Heart left ventricle (tissue), 16 donors: ENCODE measurements around the gene GAPVD1. TPM values are rescaled to one million over a fixed set of nuclear protein-coding genes. Genes with fewer than 3 reads are reported as not detected.
A peak's percentile ranks its signal among the peaks of the same experiment; 100 is the strongest.

Experiments used
- ATAC-seq, 4 donors: fragments of 200-7000 bp; cut with Tn5 transposase; one replicate each; pipeline ENCODE4 v1.9.1; 2020 to 2022; ENCODE audit warnings: moderate library complexity in 4 of 4, mild to moderate bottlenecking in 3 of 4, moderate number of reproducible peaks in 1 of 4
- DNase-seq, 5 donors: peaks; one replicate each; pipeline ENCODE4 v3.0.0-alpha.2; 2020
- H3K27ac ChIP-seq, 12 donors: fragments of 200-600 bp; sonication (generic) in 4 of 12; one replicate each; pipeline versions ENCODE4 v1.5.0 to v1.8.0; 2016 to 2022; ENCODE audit warnings: mild to moderate bottlenecking in 2 of 12
- H3K27me3 ChIP-seq, 9 donors: fragments of 200-600 bp; sonication (generic) in 2 of 9; one replicate each; pipeline versions ENCODE4 v1.5.1 to v1.8.0; 2016 to 2022; ENCODE audit warnings: mild to moderate bottlenecking in 3 of 9
- H3K36me3 ChIP-seq, 9 donors: fragments of 200-600 bp; sonication (generic) in 2 of 9; one replicate each; pipeline versions ENCODE4 v1.5.0 to v1.8.0; 2018 to 2022; ENCODE audit warnings: mild to moderate bottlenecking in 2 of 9
- H3K4me1 ChIP-seq, 12 donors: fragments of 200-600 bp; sonication (generic) in 4 of 12; one replicate each; pipeline versions ENCODE4 v1.5.0 to v1.8.0; 2016 to 2022; ENCODE audit warnings: mild to moderate bottlenecking in 3 of 12
- H3K4me3 ChIP-seq, 12 donors: fragments of 200-600 bp; sonication (generic) in 4 of 12; one replicate each; pipeline versions ENCODE4 v1.5.0 to v1.8.0; 2017 to 2022; ENCODE audit warnings: mild to moderate bottlenecking in 9 of 12, moderate library complexity in 4 of 12
- H3K9me3 ChIP-seq, 12 donors: fragments of 200-600 bp; sonication (generic) in 4 of 12; one replicate each; pipeline versions ENCODE4 v1.5.0 to v1.8.0; 2016 to 2022; ENCODE audit warnings: mild to moderate bottlenecking in 1 of 12
- CTCF ChIP-seq, 12 donors: fragments of 200-600 bp; sonication (generic) in 4 of 12; IDR thresholded peaks; one replicate each; pipeline versions ENCODE4 v1.5.0 to v1.8.0; 2018 to 2022; ENCODE audit warnings: antibody characterized with exemption in 12 of 12, mild to moderate bottlenecking in 5 of 12
- POLR2A ChIP-seq, 2 donors: fragments of 450-650 bp; IDR thresholded peaks; one replicate each; pipeline ENCODE4 v1.6.1; 2017; ENCODE audit warnings: antibody characterized with exemption in 2 of 2, mild to moderate bottlenecking in 2 of 2, moderate library complexity in 2 of 2
- WGBS, 4 donors: extraction: QIAGEN DNeasy Blood & Tissue Kit in 2 of 4; methylation state at CpG; one replicate each; pipeline versions ENCODE4 v1.1.5 to v1.1.7; 2013 to 2018; 5-methylcytosine and 5-hydroxymethylcytosine counted together
- intact Hi-C, 10 donors: fragments of 100-400 bp; cut with DNase I; formaldehyde crosslinking; loops; one replicate each; pipeline versions ENCODE4 v1.11.1 to v1.14.2; 2022
- polyA plus RNA-seq, 2 donors: library from polyadenylated mRNA; stranded (reverse); fragments of 200-250 nt; gene quantifications; one replicate each; pipeline ENCODE4 v1.2.3, GENCODE V29; 2013
- total RNA-seq, 9 donors: library from RNA; depleted of rRNA in 2 of 9; stranded (reverse); fragments of >200 nt in 2 of 9; fragmentation: NEBNext Ultra II Directional in 3 of 9; extraction: Animal tissue kit (Norgen Biotek cat#: 25700) in 3 of 9; gene quantifications; one replicate each; pipeline versions ENCODE4 v1.1.0 to v1.2.4, GENCODE V29; 2016 to 2023
- donor health status: ischemic (EF 13 %, LVEDD 7.1; RV severe dilation, severe dysfunction).
- donor health status: healthy with polysubstance abuse.
- donor health status: DM: no; HTN: yes; CAD: no.
- donor health status: DM: no; HTN: no; CAD: no.
- donor health status: ischemic (EF 25% LVEDD 6.9; RV normal size, moderate dysfunction).
- donor health status: ischemic (EF 25% LVEDD 5.7; RV mildly dilated, moderate dysfunction).
- donor health status: healthy.
- donor health status: DM: yes; HTN: yes; CAD: no.
- donor health status: ischemic (EF 35%, LVEDD 5.7; RV mildly dilated, moderate dysfunction).
- donor health status: nonischemic (EF 11% LVEDD 7.7; RV severe dilation, severe dysfunction).
- donor health status: DM: yes; HTN: yes; CAD: no.
- donor health status: PGD.
- donor health status: ischemic (EF 29% LVEDD 5.4; RV normal size, mild dysfunction).
- donor health status: nonischemic (EF 23%, LVEDD 6.1; RV moderate dilation, normal function).

GAPVD1 gene
- total and polyA plus RNA-seq, 11 donors, result 7.2 to 45.5 (median 32.4) TPM

GRCh38 chr9:125372441-125373226 is 111.0 kb downstream of the GAPVD1 start:
- no peak overlapping the region for H3K27ac ChIP-seq
- DNase-seq (no peak), ATAC-seq (no peak)
- H3K4me3 ChIP-seq, result no peak overlapping the region
- intact Hi-C loops, result loop anchor here in 8 of 10 donors (5.0 to 10.0 kb wide), 6 partner anchors 108 to 658 kb away; partner anchors contain the start of genes NR6A1 (in 7 of the 8), OLFML2A (in 5 of the 8), GAPVD1 (in 1 of the 8) and SCAI (in 1 of the 8)
- H3K27me3 ChIP-seq, result peaks cover 0 to 4% (median 0%) of the 10 kb centered on the region in 9 donors
- H3K36me3 ChIP-seq, result no peaks in the 10 kb centered on the region
- 80 to 93% (median 87%) methylated on average over 9 of the region's 9 CpGs for whole genome bisulfite sequencing, 4 donors
- no peaks in the 10 kb centered on the region for H3K9me3 ChIP-seq
- TF ChIP-seq POLR2A (IDR thresholded peaks at IDR 0.05) (no peak), CTCF (IDR thresholded peaks at IDR 0.05) (no peak)
- H3K4me1 ChIP-seq, result peaks cover 0 to 8% (median 1%) of the 10 kb centered on the region in 12 donors

GRCh38 chr9:125374443-125375309 is 113.0 kb downstream of the GAPVD1 start:
- Histone ChIP-seq H3K4me3 (peak overlapping the region in 9 of 12 donors; percentile 26 to 50 (median 42)), H3K27ac (no peak overlapping the region), H3K27me3 (peaks cover 0 to 4% (median 0%) of the 10 kb centered on the region in 9 donors), H3K9me3 (no peaks in the 10 kb centered on the region), H3K36me3 (no peaks in the 10 kb centered on the region), H3K4me1 (peaks cover 0 to 8% (median 2%) of the 10 kb centered on the region in 12 donors)
- intact Hi-C loops, result loop anchor here in 9 of 10 donors (1.0 to 10.0 kb wide), 8 partner anchors 110 to 660 kb away; partner anchors contain the start of genes NR6A1 (in 8 of the 9), OLFML2A (in 5 of the 9), GAPVD1 (in 1 of the 9) and SCAI (in 1 of the 9)
- ATAC-seq (peak; percentile 70 to 87 (median 84)), DNase-seq (peak; percentile 55 to 76 (median 66))
- 13 to 16% (median 14%) methylated on average over 20 to 24 of the region's 24 CpGs for WGBS, 4 donors
- TF ChIP-seq POLR2A (IDR thresholded peaks at IDR 0.05) (no peak), CTCF (IDR thresholded peaks at IDR 0.05) (peak; percentile 57 to 81 (median 70))

- intact Hi-C loops, result loop anchor here in 8 of 10 donors (2.0 to 10.0 kb wide), 7 partner anchors 111 to 661 kb away; partner anchors contain the start of genes NR6A1 (in 6 of the 8), OLFML2A (in 5 of the 8), GAPVD1 (in 1 of the 8) and SCAI (in 1 of the 8)
- peaks cover 0 to 8% (median 2%) of the 10 kb centered on the region in 12 donors for H3K4me1 ChIP-seq
- peaks cover 0 to 4% (median 0%) of the 10 kb centered on the region in 9 donors for H3K27me3 ChIP-seq
- no peak overlapping the region for H3K27ac ChIP-seq
- no peak overlapping the region for H3K4me3 ChIP-seq
- H3K36me3 ChIP-seq, result no peaks in the 10 kb centered on the region
- TF ChIP-seq CTCF (IDR thresholded peaks at IDR 0.05), result no peak
- TF ChIP-seq POLR2A (IDR thresholded peaks at IDR 0.05), result no peak
- 88 to 93% (median 91%) methylated on average over 9 of the region's 9 CpGs for WGBS, 4 donors
- no peak for ATAC-seq
- DNase-seq, result no peak
- no peaks in the 10 kb centered on the region for H3K9me3 ChIP-seq
These were observed 114.2 kb downstream of the GAPVD1 start for GRCh38 chr9:125375820-125376219.
